Measurements from ENCODE around the gene PRAMEF25. TPM values are rescaled to one million over a fixed set of nuclear protein-coding genes. Genes with fewer than 3 reads are reported as not detected.

The PRAMEF25 gene
- not detected in 2 replicates for total RNA-seq

DNA sequence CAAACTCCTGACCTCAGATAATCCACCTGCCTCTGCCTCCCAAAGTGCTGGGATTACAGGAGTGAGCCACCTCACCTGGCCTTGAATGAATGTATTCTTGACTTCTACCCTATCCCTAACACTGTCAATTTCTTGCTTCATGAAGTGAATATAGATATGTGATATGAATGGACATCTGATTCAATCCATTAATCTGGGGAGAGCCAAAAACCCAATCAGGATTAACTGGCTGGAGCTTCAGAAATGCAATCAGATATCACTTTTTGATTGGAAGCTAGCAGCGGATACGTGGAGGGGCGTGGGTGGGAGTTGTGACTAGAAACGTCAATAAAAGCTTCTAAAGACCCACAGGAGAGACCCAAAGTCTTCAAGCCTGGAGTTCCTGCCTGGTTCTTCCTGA lies at the start of gene PRAMEF25:
TSS of gene PRAMEF25 (plus strand) at position 301 of the 400 bp plus-strand sequence. CDS start 2,920 bp downstream, outside the sequence.

DNA sequence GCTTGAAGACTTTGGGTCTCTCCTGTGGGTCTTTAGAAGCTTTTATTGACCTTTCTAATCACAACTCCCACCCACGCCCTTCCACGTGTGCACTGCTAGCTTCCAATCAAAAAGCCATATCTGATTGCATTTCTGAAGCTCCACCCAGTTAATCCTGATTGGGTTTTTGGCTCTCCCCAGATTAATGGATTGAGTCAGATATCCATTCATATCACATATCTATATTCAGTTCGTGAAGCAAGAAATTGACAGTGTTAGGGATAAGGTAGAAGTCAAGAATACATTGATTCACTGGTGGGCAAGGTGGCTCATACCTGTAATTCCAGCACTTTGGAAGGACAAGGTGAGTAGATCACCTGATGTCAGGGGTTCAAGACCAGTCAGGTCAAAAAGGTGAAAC lies 14.1 kb upstream of the PRAMEF25 start, which contains the start of gene PRAMEF27:
TSS of gene PRAMEF27 (minus strand) at position 101 of the 400 bp plus-strand sequence. CDS start 2,916 bp downstream, outside the sequence.

DNA sequence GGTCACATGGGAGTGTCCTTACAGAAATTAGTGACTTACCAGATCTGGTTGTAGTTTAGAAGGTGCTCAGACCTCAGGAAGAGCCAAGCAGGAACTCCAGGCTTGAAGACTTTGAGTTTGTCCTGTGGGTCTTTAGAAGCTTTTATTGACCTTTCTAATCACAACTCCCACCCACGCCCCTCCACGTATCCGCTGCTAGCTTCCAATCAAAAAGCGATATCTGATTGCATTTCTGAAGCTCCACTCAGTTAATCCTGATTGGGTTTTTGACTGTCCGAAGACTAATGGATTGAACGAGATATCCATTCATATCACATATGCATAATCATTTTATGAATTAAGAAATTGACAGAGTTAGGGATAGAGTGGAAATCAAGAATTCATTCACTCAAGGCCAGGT lies 46.2 kb downstream of the PRAMEF25 start, which contains the start of gene HNRNPCL2:
TSS of gene HNRNPCL2 (minus strand) at position 101 of the 400 bp plus-strand sequence. CDS start 454 bp downstream, outside the sequence.

Other genes starting within 250 kb of the PRAMEF25 start
- gene PRAMEF11, start 239.4 kb upstream of the PRAMEF25 start, total RNA-seq = not detected in 2 replicates
- not detected in 2 replicates for gene HNRNPCL1, start 222.1 kb upstream of the PRAMEF25 start, total RNA-seq
- not detected in 2 replicates for gene PRAMEF2, start 213.7 kb upstream of the PRAMEF25 start, total RNA-seq
- not detected in 2 replicates for gene PRAMEF4, start 184.6 kb upstream of the PRAMEF25 start, total RNA-seq
- gene PRAMEF10, start 172.5 kb upstream of the PRAMEF25 start, total RNA-seq = not detected in 2 replicates
- gene PRAMEF7, start 154.2 kb upstream of the PRAMEF25 start, total RNA-seq = not detected in 2 replicates
- gene PRAMEF6, start 123.2 kb upstream of the PRAMEF25 start, total RNA-seq = not detected in 2 replicates
- gene PRAMEF27, start 14.2 kb upstream of the PRAMEF25 start, total RNA-seq = not detected in 2 replicates
- gene HNRNPCL3, start 10.0 kb upstream of the PRAMEF25 start, total RNA-seq = not detected in 2 replicates
- not detected in 2 replicates for gene HNRNPCL2, start 46.1 kb downstream of the PRAMEF25 start, total RNA-seq
- gene PRAMEF26, start 85.2 kb downstream of the PRAMEF25 start, total RNA-seq = not detected in 2 replicates
- not detected in 2 replicates for gene HNRNPCL4, start 94.9 kb downstream of the PRAMEF25 start, total RNA-seq
- not detected in 2 replicates for gene PRAMEF9, start 101.1 kb downstream of the PRAMEF25 start, total RNA-seq
- gene PRAMEF13, start 130.6 kb downstream of the PRAMEF25 start, total RNA-seq = not detected in 2 replicates
- gene PRAMEF18, start 155.4 kb downstream of the PRAMEF25 start, total RNA-seq = not detected in 2 replicates
- not detected in 2 replicates for gene PRAMEF5, start 183.4 kb downstream of the PRAMEF25 start, total RNA-seq
- not detected in 2 replicates for gene PRAMEF8, start 214.4 kb downstream of the PRAMEF25 start, total RNA-seq
- not detected in 2 replicates for gene PRAMEF33, start 232.8 kb downstream of the PRAMEF25 start, total RNA-seq
- gene PRAMEF15, start 244.8 kb downstream of the PRAMEF25 start, total RNA-seq = not detected in 2 replicates

Measured in smooth muscle cell of the umbilical artery (primary cell).